ENCODE results near the gene CCDC33. TPM values are rescaled to one million over a fixed set of nuclear protein-coding genes. Genes with fewer than 3 reads are reported as not detected.
A peak's percentile ranks its signal among the peaks of the same experiment; 100 is the strongest.

The CCDC33 gene
- total RNA-seq, 1 donor from 2014 or later, result not detected

DNA sequence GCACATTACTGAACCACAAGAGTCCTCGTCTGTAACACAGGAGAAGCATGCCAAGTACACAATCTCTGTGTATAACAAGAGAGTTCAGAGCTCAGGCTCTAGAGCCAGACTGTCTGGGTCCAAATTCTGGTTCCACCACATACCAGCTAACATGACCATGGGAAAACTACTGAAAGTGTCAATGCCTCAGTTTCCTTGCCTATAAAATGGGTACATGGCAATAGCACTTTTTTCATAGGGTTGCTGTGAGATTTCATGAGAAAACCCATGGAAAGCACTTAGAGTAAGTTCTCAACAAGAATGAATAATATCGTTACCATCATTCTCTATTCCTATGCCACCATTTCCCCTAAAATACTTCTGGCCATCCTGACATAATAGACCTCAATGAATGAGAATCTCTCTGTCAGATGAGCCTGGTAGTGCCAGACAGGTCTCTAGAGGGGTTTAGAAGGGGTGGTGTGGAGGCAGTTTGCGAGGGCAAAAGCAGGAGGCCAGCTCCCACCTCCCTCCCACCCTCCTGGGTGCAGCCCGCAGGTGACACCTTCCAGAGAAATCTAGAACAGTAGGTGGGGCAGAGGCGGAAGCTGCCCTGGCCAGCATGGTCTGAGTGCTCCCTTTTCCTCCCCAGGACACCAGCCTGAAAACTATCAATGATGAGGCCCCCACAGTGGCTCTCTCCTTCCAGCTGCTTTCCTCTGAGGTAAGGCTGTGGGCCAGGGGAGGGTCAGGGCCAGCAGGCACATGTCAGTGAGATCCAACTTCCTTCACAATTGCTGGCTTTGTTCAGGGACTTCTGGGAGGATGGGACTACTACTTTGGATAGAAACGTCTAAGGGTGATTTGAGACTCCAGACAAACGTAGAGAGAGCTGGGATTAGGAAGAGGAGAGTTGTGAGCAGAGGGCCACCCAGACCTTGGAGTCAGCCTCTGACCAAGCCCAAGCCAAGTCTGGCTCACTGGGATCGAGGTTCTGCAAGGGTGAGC, 45.3 kb downstream of the CCDC33 start:
- no peak for DNase-seq (ENCODE audit: low read depth in 2 of 2)

DNA sequence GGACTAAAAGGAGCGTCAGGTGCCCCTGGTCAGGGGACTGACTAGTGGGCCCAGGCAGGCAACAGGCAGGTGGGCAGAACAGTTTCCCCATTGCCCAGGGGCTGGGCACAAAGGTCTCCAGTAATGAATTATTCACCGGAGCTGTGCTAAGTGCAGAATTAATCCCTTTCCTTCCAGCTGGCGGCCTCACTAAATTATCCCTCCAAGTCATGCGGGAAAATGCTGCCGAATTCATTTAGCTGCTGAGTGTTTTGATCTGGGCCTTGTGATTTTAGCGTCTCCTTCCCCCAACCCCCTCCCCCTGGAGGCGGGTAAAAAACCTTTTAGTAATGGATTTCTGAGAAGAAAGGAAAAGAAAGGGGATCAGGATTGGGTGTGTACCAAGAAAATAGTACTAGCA, 47.2 kb downstream of the CCDC33 start:
- no peak for DNase-seq (ENCODE audit: low read depth in 2 of 2)

DNA sequence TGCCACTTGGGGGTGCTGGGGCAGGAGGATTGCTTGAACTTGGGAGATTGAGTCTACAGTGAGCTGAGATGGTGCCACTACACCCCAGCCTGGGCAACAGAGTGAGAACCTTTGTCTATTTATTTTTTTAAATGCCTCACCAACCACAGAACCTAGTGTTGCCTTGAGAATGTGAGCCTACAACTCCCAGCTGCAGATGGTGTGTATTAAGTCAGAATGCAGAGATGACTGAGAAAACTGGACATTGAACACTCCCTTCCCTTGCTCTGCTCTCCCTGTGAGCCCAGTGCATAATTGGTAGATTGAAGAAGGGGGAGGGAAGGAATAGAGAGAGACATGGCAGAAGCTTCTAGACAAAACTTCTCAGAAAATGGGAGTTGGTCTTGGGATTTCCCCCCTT, 53.5 kb downstream of the CCDC33 start:
- DNase-seq (ENCODE audit: low read depth in 2 of 2), result no peak

DNA sequence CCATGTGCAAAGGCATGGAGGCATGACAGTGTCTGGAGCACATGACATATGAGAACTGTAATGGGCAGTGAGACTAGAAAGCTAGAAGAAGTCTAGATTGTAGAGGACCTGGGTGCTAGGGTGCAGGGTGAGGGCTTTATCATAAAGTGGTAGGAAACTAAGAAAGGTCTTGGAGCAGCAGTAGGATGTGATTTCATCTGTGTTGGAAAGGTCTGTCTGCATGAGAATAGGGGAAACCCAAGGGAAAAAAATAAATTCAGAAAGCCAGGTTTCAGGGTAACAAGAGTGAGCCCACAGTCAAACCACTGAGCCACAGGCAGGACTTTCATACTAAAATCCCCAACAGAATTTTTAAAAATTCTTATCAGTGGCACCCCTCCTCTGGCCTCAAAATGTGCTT, 54.5 kb downstream of the CCDC33 start:
- DNase-seq (ENCODE audit: low read depth in 2 of 2), result no peak

DNA sequence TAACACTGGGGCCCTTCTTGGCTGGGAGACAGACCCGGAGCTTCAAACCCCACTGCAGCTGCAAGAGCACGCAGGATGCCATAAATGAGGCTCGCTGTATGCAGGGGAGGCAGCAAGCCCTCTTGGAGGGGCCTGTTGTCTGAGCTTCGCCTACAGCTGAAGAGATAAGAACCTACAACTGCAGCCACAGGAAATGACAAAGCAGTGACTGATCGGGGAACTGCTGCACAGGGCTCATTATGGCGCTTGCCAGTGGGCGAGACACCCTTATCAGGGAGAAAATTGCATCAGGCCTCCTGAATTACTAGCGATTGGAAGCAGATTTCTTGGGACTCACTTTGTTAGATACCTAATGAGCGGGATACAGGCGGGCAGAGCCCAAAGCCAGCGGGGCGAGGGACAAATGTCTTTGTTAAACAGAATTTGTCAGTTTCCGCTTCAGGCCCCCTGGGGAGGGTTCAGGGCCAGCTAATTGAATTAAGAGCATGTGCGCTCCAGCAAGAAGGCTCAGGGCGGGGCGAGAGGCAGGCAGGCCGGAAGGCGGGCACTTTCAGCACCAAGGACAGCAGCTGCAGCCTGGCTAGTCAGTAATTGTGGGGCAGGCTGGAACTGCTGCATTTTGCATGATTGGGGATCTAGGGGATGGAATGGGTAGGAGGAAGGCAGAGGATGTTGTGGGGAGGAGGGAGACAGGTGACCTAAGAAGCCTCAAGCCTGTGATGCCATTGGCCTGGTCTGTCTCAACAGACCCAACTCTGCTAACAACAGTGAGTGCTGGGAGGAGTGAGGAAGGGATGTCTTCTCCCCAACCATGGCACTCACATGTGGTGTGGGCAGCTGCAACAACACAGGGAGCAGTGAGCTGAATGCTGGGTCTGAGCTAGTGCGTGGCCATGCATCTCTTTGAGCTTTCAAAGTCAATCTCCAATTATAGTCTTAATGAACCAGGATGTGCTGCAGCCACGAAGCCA, 55.3 kb downstream of the CCDC33 start:
- peak; percentile 71 to 76 for DNase-seq (ENCODE audit: low read depth in 2 of 2)

DNA sequence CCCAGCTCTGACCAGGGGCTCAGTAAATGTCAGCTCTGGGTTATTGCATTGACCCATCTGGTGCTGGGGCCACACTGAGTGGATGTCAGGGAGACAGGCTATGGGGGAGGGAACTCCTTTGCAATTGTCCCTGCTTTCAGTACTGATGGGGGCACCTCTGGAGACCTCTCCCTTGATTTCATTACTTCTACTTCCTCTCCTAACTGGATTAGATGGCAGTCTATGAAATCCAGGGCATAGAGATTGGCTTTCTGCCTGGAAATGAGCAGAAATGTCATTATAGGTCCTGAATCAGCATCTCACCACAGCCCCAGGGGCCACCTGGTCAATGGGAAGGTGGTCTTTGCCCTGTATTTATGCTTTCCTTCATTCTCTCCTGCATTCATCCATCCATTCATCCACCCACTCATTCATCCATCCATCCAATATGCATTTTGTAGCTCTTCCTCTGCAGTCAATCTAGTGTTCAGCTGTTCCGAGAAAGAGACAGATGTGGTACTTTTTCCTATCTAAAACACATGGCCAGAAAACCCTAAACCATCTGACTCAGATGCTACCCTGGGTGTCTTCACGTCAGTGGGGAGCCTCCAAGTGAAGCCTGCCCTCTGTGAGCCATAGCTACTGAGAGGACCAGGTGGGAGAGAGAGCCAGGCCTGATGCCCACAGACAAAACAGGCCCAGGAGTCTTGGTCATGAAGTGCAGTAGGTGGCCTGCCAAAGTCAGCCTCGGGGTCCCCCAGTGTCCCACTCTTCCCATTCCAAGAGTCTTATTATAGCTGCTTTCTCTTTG, 57.1 kb downstream of the CCDC33 start:
- DNase-seq (ENCODE audit: low read depth in 2 of 2), result no peak

DNA sequence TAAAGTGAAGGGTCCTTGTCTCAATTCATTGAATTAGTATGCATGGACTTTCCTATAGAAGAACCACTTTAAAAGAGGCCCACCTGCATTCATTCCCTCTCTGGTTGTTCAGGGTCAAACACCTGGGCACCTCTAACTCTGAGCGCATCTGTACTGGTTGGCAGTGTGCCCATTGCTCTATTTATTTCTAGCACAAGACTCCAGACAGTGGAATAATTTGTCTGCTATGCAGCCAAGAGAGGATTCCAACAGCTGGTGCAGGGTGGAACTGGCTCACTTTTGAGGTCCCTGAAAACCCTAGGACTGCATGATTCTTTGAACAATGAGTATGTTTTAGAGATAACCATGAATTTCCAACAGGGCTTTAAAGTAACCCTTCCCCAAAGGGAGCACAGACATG, 57.9 kb downstream of the CCDC33 start:
- DNase-seq (ENCODE audit: low read depth in 2 of 2), result no peak

DNA sequence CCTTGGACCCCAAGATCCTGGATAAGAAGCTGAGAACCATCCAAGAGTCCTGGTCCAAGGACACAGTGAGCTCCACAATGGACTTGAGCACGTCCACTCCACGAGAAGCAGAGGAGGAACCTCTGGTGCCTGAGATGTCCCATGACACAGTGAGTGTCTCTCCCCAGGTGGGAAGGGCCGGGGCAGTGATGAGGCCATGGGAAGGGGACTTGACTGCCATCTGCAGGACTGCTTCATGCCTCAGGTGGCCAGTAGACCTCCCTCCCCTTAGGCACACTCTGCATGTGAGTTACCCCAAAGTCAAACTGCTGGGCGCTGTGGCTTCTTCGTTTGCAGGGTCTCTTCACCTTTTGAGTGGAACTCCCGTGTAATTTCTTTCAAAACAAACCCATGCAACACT, 59.7 kb downstream of the CCDC33 start:
- DNase-seq (ENCODE audit: low read depth in 2 of 2), result peak in 1 of 2 donors; percentile 22

DNA sequence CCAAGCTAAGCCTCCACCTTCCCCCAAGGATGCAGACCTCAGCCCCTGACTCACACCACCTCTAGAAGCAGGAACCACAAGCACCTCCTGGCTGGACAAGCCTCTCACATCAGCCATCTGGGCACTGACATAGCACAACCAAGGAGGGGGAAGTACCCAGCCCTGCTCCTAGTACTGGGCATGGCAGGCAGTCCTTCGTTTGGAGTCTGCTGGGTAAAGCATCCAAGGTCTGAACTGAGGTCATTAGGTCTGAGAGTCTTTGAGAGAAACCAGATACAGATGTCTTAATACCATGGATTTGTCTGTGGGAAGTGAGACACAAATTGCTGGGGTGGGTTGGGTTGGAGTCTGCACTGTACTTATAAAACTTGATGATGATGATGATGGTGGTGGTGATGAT, 61.8 kb downstream of the CCDC33 start:
- no peak for DNase-seq (ENCODE audit: low read depth in 2 of 2)

DNA sequence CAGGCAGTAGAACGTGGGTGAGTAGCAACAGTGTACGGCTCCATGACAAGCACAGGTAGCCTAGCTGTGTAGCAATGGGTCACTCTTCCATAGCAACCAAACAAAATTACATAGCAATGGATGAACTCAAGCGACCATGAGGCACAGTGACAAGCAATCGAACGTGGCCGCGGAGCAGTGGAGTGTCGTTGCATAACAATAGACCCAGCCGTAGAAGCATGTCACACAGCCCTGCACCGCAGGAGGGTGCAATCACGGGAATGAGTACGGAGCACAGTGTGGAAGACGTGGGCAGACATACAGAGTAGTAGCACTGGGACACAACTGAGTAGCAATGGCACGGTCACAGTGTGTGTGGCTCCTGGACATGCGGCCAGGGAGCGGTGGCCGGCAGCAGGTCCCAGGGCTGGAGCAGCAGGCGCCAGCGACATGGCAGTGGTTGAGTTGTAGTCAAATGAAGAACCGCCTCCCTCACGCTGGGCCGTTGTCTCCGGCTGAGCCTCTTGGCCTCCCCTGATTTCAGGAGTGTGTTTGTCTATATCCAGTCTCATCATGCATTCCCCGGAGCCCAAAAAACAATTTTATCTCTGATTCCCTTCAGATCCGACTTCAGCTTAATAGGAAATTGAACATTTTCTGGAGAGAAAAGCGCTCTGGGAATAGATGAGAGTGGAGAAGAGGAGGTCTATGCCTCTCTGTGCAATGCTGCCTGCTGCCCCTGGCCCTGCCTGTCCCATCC, 64.1 kb downstream of the CCDC33 start:
- no peak for DNase-seq (ENCODE audit: low read depth in 2 of 2)

DNA sequence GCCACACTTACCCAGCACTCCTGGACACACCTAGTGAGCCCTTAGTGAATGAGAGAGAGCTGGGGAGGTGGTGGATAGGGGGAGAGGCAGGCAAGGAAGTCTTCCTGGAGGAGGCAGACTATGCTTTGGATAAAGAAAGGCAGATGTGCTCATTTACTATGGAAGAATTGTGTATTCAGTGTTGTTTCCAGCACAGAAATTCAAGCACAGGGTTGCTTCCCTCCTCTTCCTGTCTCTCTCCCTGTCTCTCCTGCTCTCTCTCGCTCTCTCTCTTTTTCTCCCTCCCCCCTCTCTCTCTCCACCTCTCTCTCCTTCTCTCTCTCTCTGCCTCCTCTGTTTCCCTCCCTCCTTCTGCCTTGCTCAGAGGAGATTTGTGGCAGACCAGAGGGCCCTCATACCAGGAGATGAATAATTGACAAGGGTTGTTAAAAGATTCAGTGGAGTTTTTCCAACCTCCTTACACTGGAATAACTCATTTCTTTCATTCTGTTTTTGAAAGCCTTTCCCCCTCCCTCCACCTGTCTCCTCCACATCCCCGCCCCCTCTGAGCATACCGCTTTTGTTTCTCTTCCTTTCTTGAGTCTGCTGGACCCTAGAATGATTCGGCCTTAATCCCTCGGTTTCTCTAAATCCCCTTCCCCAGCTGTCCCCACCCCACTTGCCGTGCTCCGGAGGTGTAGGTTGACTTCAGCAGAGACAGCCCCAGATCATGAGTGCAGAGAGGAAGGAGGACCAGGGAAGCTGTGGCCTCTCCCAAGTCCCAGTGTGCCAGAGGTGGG, 65.6 kb downstream of the CCDC33 start:
- DNase-seq (ENCODE audit: low read depth in 2 of 2), result no peak

DNA sequence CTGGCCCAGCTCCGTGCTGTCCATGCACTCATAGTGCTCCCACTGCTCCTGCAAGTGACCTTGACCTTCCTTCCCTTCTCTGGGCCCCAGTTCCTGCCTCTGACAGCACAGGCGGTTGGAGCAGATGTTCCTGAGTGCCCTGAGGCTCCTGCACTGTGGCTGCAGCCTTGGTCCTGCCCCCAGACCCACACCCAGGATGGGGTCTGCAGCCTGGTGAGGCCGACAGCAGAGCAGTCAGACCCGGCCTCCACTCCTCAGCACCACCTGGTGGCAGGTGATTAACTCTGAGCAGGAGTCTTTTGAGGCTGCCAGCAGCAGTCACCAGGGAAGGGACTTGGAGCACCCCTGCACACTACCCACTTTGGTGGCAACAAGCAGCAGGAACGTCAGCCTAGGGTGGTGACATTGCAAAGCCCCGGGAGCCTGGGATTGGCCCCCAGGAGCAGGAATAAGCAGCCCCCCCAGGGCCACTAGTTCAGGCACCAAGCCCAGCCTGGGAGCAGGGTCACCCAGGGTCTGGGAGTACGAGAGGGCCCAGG, 66.8 kb downstream of the CCDC33 start:
- peak; percentile 32 to 62 for DNase-seq (ENCODE audit: low read depth in 2 of 2)

DNA sequence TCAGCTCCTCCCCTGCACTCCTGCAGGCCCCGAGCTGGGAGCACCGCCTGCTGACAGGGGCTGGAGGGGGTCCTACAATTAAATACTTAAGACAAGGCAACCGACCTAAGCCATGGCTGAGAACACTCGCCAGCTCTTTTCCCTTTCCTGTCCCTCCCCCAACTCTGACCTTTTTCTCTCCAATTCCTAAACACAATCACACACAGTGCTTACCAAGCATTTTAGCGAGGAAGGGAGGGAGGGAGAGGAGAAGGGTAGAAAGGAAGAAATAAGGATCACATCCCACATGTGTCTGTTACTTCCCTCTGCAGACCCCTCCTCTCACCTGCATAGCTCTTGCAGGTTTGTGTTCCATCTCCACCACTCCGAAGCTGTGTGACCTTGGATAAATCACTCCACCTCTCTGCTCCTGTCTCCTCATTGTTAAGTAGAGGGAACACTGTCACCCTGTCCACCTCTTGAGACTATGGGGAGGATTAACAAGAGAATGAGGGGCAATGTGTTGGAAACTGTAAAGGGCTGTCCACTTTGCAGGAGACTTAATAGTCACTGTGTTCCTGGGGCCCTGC, 67.7 kb downstream of the CCDC33 start:
- no peak for DNase-seq (ENCODE audit: low read depth in 2 of 2)

DNA sequence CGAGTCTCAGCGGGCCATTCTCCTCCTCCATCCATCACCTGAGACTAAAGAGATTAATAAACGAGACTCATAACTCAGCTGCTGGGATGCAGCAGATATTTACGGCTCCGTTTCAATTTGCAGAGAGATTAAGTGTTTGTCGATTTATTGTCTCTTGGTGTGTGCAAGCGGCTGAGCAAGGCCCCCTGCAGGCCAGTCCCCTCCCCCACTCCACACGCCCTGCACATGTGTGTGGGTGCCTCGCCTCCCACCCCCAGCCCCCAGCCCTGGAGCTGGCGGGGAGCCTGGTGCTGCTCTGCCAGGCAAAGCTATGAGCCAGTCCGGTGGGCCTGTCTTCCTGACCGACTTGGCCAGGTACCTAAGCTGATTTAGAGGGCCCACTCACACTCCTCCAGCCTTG, 68.3 kb downstream of the CCDC33 start:
- no peak for DNase-seq (ENCODE audit: low read depth in 2 of 2)

DNA sequence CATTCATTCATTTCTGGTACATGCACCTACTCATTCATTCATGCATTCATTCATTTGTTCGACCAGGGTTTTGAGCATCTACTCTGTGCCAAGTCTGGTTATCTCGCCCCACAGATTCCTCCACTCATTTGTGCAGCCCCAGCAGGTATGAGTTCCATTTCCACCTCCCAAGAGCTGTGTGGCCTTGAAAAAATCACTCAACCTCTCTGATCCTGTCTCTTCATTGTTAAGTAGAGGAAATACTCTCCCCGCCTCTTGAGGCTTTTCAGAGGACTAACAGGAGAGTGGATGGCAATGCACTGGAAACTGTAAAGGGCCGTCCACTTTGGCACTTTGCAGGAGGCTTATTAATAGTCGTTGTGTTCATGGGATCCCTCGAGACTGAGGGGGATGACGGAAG, 69.6 kb downstream of the CCDC33 start:
- DNase-seq (ENCODE audit: low read depth in 2 of 2), result no peak

DNA sequence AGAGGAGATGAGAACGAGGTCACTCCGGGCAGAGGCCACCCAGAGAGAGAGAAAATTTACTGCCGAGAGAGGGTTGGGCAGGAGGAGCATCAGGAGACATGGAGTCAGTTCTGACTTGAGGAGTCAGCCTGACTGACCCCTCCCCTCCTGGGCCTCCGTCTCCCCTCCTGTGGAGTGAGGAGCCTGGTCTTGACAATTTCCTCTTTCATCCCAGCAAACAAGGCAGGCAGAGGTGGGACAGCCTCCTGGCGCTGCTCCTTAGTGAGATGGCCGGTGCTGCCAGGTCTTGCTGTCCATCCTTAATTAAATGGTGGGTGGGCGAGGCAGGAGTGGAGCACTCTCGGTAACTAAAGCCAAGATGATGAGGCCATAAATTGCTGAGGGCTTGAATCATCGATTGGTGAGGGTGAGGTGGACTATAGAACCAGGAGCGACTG, 70.7 kb downstream of the CCDC33 start:
- DNase-seq (ENCODE audit: low read depth in 2 of 2), result no peak

DNA sequence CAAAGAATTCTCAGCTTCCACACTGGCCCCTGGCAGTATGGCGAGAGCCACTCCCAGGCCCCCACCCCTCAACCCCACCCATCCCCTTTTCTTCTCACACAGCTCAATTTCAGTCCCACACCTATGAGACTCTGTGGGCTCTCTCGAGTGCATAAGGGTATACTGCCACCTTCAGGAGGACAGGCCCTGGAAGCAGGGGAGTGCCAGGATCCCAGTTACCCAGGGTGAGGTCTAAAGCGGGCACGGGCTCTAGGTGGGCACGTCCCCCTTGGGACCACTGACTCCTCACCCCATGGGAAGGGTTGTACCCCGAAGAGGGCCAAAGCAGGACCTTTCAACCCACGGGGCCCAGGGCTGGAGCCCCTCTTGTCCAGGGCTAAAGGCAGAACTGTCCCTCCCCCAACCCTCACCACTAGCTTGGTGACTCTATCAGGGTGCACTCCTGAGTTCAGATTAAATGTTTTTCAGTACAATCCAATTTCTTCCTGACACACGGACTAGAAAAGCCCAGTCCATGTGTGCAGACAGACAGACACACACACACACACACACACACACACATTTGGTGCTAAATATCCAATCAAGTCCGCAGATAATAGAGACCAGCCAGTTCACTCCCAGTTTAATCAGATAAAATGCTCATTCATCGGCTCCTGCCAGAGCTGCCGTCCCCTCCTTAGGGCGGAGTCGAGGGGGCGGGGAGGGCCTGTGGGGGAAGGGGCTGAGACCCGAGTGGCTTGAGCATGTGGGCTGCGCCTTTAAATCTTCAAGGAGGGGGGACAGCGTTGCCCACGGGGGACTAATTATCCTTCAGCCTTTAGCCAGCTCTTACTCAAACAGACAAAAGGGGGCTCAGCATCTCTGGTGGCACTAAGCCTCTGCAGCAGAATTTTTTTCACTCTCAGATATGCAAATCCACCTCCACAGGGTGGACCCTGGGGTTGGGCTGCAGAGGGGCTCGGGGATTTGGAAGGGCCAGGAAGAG, 72.0 kb downstream of the CCDC33 start:
- peak; percentile 66 to 79 for DNase-seq (ENCODE audit: low read depth in 2 of 2)
